ENCODE data around the gene LRPAP1.
"Not testable (repeated sequence)": the region's sequence is repeated elsewhere in the genome, so short reads cannot be mapped to it uniquely, and the experiment has no call there.

LRPAP1 gene

GRCh38 chr4:3531879-3532750 is at the start of gene LRPAP1:
Gene LRPAP1, minus strand, starts transcription at chr4:3532422. Its CDS starts 10 bp downstream, at chr4:3532412.
- DNase-seq: peak; percentile 95

GRCh38 chr4:3581334-3582090 is 49.3 kb upstream of the LRPAP1 start:
- DNase-seq: not testable (repeated sequence)

GRCh38 chr4:3580859-3581258 is 48.6 kb upstream of the LRPAP1 start:
- DNase-seq: not testable (repeated sequence)

GRCh38 chr4:3578527-3579144 is 46.4 kb upstream of the LRPAP1 start:
- DNase-seq: not testable (repeated sequence)

GRCh38 chr4:3578052-3578451 is 45.8 kb upstream of the LRPAP1 start:
- not testable (repeated sequence) for DNase-seq

- not testable (repeated sequence) for DNase-seq
Observed at GRCh38 chr4:3577208-3577892, 45.1 kb upstream of the LRPAP1 start.

GRCh38 chr4:3576533-3577207 is 44.4 kb upstream of the LRPAP1 start:
- not testable (repeated sequence) for DNase-seq

GRCh38 chr4:3575426-3576369 is 43.5 kb upstream of the LRPAP1 start:
- not testable (repeated sequence) for DNase-seq

GRCh38 chr4:3574865-3575264 is 42.6 kb upstream of the LRPAP1 start:
- DNase-seq: not testable (repeated sequence)

GRCh38 chr4:3574346-3574745 is 42.1 kb upstream of the LRPAP1 start:
- DNase-seq: not testable (repeated sequence)

- DNase-seq: no peak
Observed at GRCh38 chr4:3573131-3573530, 40.9 kb upstream of the LRPAP1 start.

GRCh38 chr4:3572363-3572762 is 40.1 kb upstream of the LRPAP1 start:
- DNase-seq: no peak

- no peak for DNase-seq
Observed at GRCh38 chr4:3571921-3572320, 39.7 kb upstream of the LRPAP1 start.

- DNase-seq: not testable (repeated sequence)
Observed at GRCh38 chr4:3570923-3571322, 38.7 kb upstream of the LRPAP1 start.

- DNase-seq: not testable (repeated sequence)
Observed at GRCh38 chr4:3569611-3570010, 37.4 kb upstream of the LRPAP1 start.

- not testable (repeated sequence) for DNase-seq
Observed at GRCh38 chr4:3566701-3567100, 34.5 kb upstream of the LRPAP1 start.

GRCh38 chr4:3566301-3566700 is 34.1 kb upstream of the LRPAP1 start:
- not testable (repeated sequence) for DNase-seq

- not testable (repeated sequence) for DNase-seq
Observed at GRCh38 chr4:3564948-3565347, 32.7 kb upstream of the LRPAP1 start.

- no peak for DNase-seq
Observed at GRCh38 chr4:3563403-3563802, 31.2 kb upstream of the LRPAP1 start.

GRCh38 chr4:3562127-3562526 is 29.9 kb upstream of the LRPAP1 start:
- not testable (repeated sequence) for DNase-seq

GRCh38 chr4:3560465-3560864 is 28.2 kb upstream of the LRPAP1 start:
- DNase-seq: not testable (repeated sequence)

Data from left hindlimb (tissue), 1 donor.